Keratinocyte (primary cell): Measurements from ENCODE around the gene EPYC.

Source experiments
- CTCF ChIP-seq, 3 experiments: IDR thresholded peaks in 1 of 3; conservative IDR thresholded peaks in 1 of 3; optimal IDR thresholded peaks in 1 of 3; 2 replicates in 2 of 3; 3 replicates in 1 of 3; pipeline versions ENCODE3 to v1.5.1; 2011; ENCODE audit warnings: low read length in 3 of 3, mild to moderate bottlenecking in 3 of 3, moderate library complexity in 2 of 3, control low read depth in 1 of 3, inconsistent platforms in 1 of 3; ENCODE audit not compliant: insufficient read depth in 2 of 3; ENCODE audit errors: extremely low read depth in 1 of 3
- EZH2 ChIP-seq: IDR thresholded peaks from one replicate; pipeline ENCODE4 v1.6.1; 2012; ENCODE audit warnings: inconsistent platforms, mild to moderate bottlenecking, low read length, moderate library complexity

DNA sequence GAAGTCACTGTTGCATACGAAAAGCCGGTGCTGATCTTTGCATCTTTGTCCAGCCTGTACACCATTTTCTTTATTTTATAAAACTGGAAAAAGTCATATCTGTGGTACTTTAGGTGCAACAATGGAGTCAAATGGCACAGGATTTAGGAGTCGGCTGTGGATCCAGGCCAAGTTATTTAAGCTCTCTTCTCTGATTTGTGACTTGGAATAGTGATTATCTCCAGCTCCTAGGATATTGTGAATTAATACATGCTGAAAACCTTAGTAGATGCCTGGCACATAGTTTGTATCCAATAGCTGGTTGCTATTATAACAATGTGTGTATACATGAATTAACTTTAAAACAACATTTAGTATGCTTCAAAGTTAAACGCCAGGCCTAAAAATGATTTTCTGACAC, 43.6 kb downstream of the EPYC start:
- TF ChIP-seq CTCF (optimal IDR thresholded peaks at IDR 0.05 in 1 of 3, IDR thresholded peaks at IDR 0.05 in 1 of 3, conservative IDR thresholded peaks at IDR 0.05 in 1 of 3; ENCODE audit: extremely low read depth in 1 of 3, insufficient read depth in 2 of 3, low read length in 3 of 3) (no peak), EZH2 (no peak)
